Lower lobe of right lung (tissue), 2 donors: Measurements from ENCODE around the gene DQX1. TPM values are rescaled to one million over a fixed set of nuclear protein-coding genes. Genes with fewer than 3 reads are reported as not detected.

Source experiments
- ATAC-seq, 2 donors: fragments of 200-7000 bp; cut with Tn5 transposase; one replicate each; pipeline ENCODE4 v1.9.1; 2020 to 2022; ENCODE audit warnings: mild to moderate bottlenecking in 2 of 2, moderate library complexity in 2 of 2
- DNase-seq: peaks from one replicate; pipeline ENCODE4 v3.0.0-alpha.2; 2020
- H3K27ac ChIP-seq: fragments of 200-600 bp; one replicate; pipeline ENCODE4 v1.8.0; 2022
- H3K27me3 ChIP-seq: fragments of 200-600 bp; one replicate; pipeline ENCODE4 v1.8.0; 2022; ENCODE audit warnings: low read depth
- H3K36me3 ChIP-seq: fragments of 200-600 bp; one replicate; pipeline ENCODE4 v1.8.0; 2022; ENCODE audit warnings: mild to moderate bottlenecking
- H3K4me1 ChIP-seq: fragments of 200-600 bp; one replicate; pipeline ENCODE4 v1.8.0; 2022
- H3K4me3 ChIP-seq: fragments of 200-600 bp; one replicate; pipeline ENCODE4 v1.8.0; 2022; ENCODE audit warnings: mild to moderate bottlenecking
- H3K9me3 ChIP-seq: fragments of 200-600 bp; one replicate; pipeline ENCODE4 v1.8.0; 2022
- CTCF ChIP-seq: fragments of 200-600 bp; IDR thresholded peaks from one replicate; pipeline ENCODE4 v1.8.0; 2022; ENCODE audit warnings: antibody characterized with exemption, mild to moderate bottlenecking
- intact Hi-C: fragments of 100-400 bp; cut with DNase I; formaldehyde crosslinking; loops from one replicate; pipeline ENCODE4 v1.11.0; 2022
- total RNA-seq: library from RNA; stranded (reverse); fragmentation: NEBNext Ultra II Directional; extraction: Animal tissue kit (Norgen Biotek cat#: 25700); gene quantifications from one replicate; pipeline ENCODE4 v1.2.1, GENCODE V29; 2021
- donor health status: DM: no; HTN: yes; CAD: no; lungs with severe emphysema.

Gene DQX1
- total RNA-seq, 1 donor from 2014 or later, result 0.44 TPM

- DNase-seq, result no peak
- intact Hi-C loops, result no loop called here
- no peak for TF ChIP-seq CTCF
- H3K4me1 ChIP-seq, result peaks cover 30% of the 10 kb centered on the region
- H3K36me3 ChIP-seq, result no peaks in the 10 kb centered on the region
- no peaks in the 10 kb centered on the region for H3K27me3 ChIP-seq
- no peak overlapping the region for H3K4me3 ChIP-seq
- ATAC-seq, result no peak
- H3K9me3 ChIP-seq, result no peaks in the 10 kb centered on the region
- H3K27ac ChIP-seq, result no peak overlapping the region
Measured at GRCh38 chr2:74550231-74550630, 24.2 kb upstream of the DQX1 start.

GRCh38 chr2:74548900-74549826 lies 23.1 kb upstream of the DQX1 start:
- Histone ChIP-seq H3K4me1 (peaks cover 28% of the 10 kb centered on the region), H3K9me3 (no peaks in the 10 kb centered on the region), H3K36me3 (no peaks in the 10 kb centered on the region), H3K27me3 (no peaks in the 10 kb centered on the region), H3K4me3 (peak overlapping the region; percentile 78), H3K27ac (peak overlapping the region; percentile 81)
- intact Hi-C loops, result no loop called here
- DNase-seq (peak; percentile 79), ATAC-seq (peak; percentile 90 to 93)
- no peak for TF ChIP-seq CTCF

- peak overlapping the region; percentile 81 for H3K27ac ChIP-seq
Measured at GRCh38 chr2:74548285-74548899, 22.4 kb upstream of the DQX1 start.

GRCh38 chr2:74546004-74546403 lies 20.0 kb upstream of the DQX1 start:
- no peak for DNase-seq
- Histone ChIP-seq H3K4me3 (no peak overlapping the region), H3K27me3 (no peaks in the 10 kb centered on the region), H3K4me1 (peaks cover 19% of the 10 kb centered on the region), H3K36me3 (no peaks in the 10 kb centered on the region), H3K27ac (no peak overlapping the region), H3K9me3 (no peaks in the 10 kb centered on the region)
- no peak for ATAC-seq
- intact Hi-C loops, result no loop called here
- no peak for TF ChIP-seq CTCF

More at GRCh38 chr2:74548285-74548899, 22.4 kb upstream of the DQX1 start:
- no peaks in the 10 kb centered on the region for H3K9me3 ChIP-seq
- DNase-seq (no peak), ATAC-seq (no peak)
- H3K27me3 ChIP-seq, result no peaks in the 10 kb centered on the region
- intact Hi-C loops, result no loop called here
- H3K4me3 ChIP-seq, result peak overlapping the region; percentile 78
- H3K36me3 ChIP-seq, result no peaks in the 10 kb centered on the region
- peaks cover 24% of the 10 kb centered on the region for H3K4me1 ChIP-seq
- no peak for TF ChIP-seq CTCF

GRCh38 chr2:74544634-74545033 lies 18.6 kb upstream of the DQX1 start:
- DNase-seq (no peak), ATAC-seq (no peak)
- H3K36me3 ChIP-seq, result no peaks in the 10 kb centered on the region

More at GRCh38 chr2:74544634-74545033, 18.6 kb upstream of the DQX1 start:
- H3K27me3 ChIP-seq, result no peaks in the 10 kb centered on the region
- H3K27ac ChIP-seq, result no peak overlapping the region
- H3K9me3 ChIP-seq, result no peaks in the 10 kb centered on the region
- TF ChIP-seq CTCF, result no peak
- peaks cover 12% of the 10 kb centered on the region for H3K4me1 ChIP-seq
- no peak overlapping the region for H3K4me3 ChIP-seq
- intact Hi-C loops, result no loop called here
